ENCODE results near the gene PNPLA7. TPM values are rescaled to one million over a fixed set of nuclear protein-coding genes. Genes with fewer than 3 reads are reported as not detected.
"Not testable (repeated sequence)": the region's sequence is repeated elsewhere in the genome, so short reads cannot be mapped to it uniquely, and the experiment has no call there.

Gene PNPLA7
- polyA plus RNA-seq, 3 donors from 2014 or later = 0.24 to 0.53 (median 0.32) TPM

GRCh38 chr9:137456061-137456863, 93.9 kb downstream of the PNPLA7 start:
- peak overlapping the region in 1 of 6 donors; percentile 53 for H3K27ac Mint-ChIP-seq
- H3K36me3 Mint-ChIP-seq = no peaks in the 10 kb centered on the region

GRCh38 chr9:137455359-137455991, 94.7 kb downstream of the PNPLA7 start:
- no peak for DNase-seq

More at GRCh38 chr9:137456061-137456863, 93.9 kb downstream of the PNPLA7 start:
- H3K4me3 Mint-ChIP-seq = peak overlapping the region; percentile 27 to 42 (median 30)
- no peak for DNase-seq
- no peaks in the 10 kb centered on the region for H3K9me3 Mint-ChIP-seq
- H3K27me3 Mint-ChIP-seq (ENCODE audit: low read depth in 3 of 3) = peaks cover 0 to 6% (median 4%) of the 10 kb centered on the region in 3 donors
- peaks cover 26 to 49% of the 10 kb centered on the region in 2 donors for H3K4me1 Mint-ChIP-seq

GRCh38 chr9:137454597-137455358, 95.4 kb downstream of the PNPLA7 start:
- H3K27ac Mint-ChIP-seq = peak overlapping the region in 1 of 6 donors; percentile 80
- H3K4me1 Mint-ChIP-seq = peaks cover 30 to 44% of the 10 kb centered on the region in 2 donors

More at GRCh38 chr9:137455359-137455991, 94.7 kb downstream of the PNPLA7 start:
- Mint-ChIP-seq H3K4me3 (peak overlapping the region in 4 of 5 donors; percentile 2 to 42 (median 24)), H3K27ac (peak overlapping the region in 1 of 6 donors; percentile 21), H3K27me3 (ENCODE audit: low read depth in 3 of 3) (peaks cover 0 to 6% (median 3%) of the 10 kb centered on the region in 3 donors), H3K36me3 (no peaks in the 10 kb centered on the region), H3K4me1 (peaks cover 32 to 46% of the 10 kb centered on the region in 2 donors), H3K9me3 (no peaks in the 10 kb centered on the region)

DNA sequence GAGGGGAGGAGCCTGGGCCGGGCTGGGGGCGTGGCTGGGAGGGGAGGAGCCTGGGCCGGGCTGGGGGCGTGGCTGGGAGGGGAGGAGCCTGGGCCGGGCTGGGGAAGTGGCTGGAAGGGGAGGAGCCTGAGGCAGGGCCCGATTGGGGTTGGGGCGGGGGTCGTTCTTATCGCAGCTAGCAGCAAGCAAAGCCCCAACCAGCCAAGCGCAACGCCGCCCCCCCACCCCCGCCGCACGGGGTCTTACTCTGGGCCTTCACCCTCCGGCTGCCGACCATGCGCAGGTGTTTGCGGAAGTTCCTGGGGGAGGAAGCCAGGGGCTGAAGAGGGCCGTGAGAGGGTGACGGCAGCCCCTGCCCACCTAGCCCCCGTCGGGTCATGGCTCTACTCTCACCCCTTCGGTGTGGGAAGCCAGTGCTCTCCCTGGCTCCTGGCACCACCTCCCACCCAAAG, 96.0 kb downstream of the PNPLA7 start:
- H3K4me3 Mint-ChIP-seq = peak overlapping the region; percentile 51 to 75 (median 72)
- H3K36me3 Mint-ChIP-seq = no peaks in the 10 kb centered on the region
- H3K4me1 Mint-ChIP-seq = peaks cover 27 to 42% of the 10 kb centered on the region in 2 donors
- peaks cover 5 to 11% (median 7%) of the 10 kb centered on the region in 3 donors for H3K27me3 Mint-ChIP-seq (ENCODE audit: low read depth in 3 of 3)
- H3K9me3 Mint-ChIP-seq = no peaks in the 10 kb centered on the region
- no peak for DNase-seq
- H3K27ac Mint-ChIP-seq = peak overlapping the region in 1 of 6 donors; percentile 80

More at GRCh38 chr9:137454597-137455358, 95.4 kb downstream of the PNPLA7 start:
- Mint-ChIP-seq H3K27me3 (ENCODE audit: low read depth in 3 of 3) (peaks cover 3 to 11% (median 3%) of the 10 kb centered on the region in 3 donors), H3K9me3 (no peaks in the 10 kb centered on the region), H3K4me3 (peak overlapping the region; percentile 51 to 75 (median 72)), H3K36me3 (no peaks in the 10 kb centered on the region)
- DNase-seq = no peak

DNA sequence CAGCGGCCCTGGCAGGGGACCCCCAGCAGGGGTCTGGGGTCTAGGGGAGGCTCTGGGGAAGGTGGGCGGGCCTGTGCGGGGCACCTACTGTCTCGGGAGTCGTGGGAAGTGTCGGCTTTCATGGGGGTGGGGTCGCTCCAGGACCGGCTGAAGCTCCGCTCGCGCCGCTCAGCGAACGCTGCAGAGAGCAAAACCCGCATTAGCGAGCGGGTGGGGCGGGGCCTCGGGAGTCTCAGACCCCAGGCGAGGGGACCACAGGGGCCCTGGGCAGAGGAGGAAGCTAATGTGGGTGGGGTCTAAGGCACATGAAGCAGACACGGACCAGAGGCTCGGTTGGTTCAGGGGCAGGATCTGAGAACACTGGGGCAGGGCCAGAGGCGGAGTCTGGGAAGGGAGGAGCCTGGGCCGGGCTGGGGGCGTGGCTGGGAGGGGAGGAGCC, 96.5 kb downstream of the PNPLA7 start:
- H3K27me3 Mint-ChIP-seq (ENCODE audit: low read depth in 3 of 3) = peaks cover 5 to 11% (median 8%) of the 10 kb centered on the region in 3 donors
- H3K9me3 Mint-ChIP-seq = no peaks in the 10 kb centered on the region
- peak; percentile 61 to 74 (median 69) for DNase-seq
- H3K27ac Mint-ChIP-seq = peak overlapping the region in 2 of 6 donors; percentile 64 to 88
- peak overlapping the region; percentile 59 to 79 (median 64) for H3K4me3 Mint-ChIP-seq
- peaks cover 27 to 42% of the 10 kb centered on the region in 2 donors for H3K4me1 Mint-ChIP-seq
- H3K36me3 Mint-ChIP-seq = no peaks in the 10 kb centered on the region

DNA sequence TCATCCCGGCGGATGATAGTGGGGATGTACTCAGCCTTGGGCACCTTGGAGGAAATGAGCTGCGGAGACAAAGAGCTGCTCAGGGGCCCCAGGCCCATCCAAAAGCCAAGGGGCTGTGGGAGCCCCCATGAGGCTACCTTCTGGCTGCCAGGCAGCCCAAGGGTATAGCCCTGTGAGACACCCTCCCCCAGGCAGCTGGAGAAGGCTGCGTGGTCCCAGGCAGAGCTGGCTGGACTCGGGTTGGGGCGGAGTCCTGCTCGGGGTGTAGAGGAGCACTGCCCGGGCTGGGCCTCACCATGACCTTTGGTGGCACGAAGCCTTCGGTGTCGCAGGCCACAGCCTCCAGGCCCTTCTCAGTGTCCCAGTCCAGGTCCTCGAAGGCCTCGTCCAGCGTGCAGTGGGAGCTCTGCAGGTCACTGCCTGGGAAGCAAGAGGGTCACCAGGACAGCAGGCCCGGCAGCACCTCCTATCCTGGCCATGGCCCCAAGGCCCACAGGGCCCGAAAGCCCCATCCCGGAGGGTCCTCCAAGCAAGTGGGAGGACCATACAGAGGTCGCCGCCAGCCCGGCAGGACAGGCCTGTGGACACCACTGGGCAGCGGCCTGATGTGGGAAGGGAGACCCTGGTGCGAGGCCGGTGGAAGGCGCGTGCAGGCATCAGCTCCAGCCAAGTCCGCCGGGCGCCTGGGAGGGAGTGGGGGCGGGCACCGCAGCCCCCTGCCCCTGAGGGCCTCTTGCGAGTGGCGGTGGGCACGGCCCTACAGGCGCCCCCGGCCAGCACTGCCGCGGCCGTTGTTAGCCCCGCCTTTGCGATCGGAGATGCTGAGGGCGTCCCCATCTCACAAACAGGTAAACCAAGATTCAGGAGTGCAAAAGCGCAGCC, 97.2 kb downstream of the PNPLA7 start:
- Mint-ChIP-seq H3K27ac (no peak overlapping the region), H3K27me3 (ENCODE audit: low read depth in 3 of 3) (peaks cover 8 to 11% (median 9%) of the 10 kb centered on the region in 3 donors)

GRCh38 chr9:137452006-137452760, 98.0 kb downstream of the PNPLA7 start:
- DNase-seq = no peak
- no peaks in the 10 kb centered on the region for H3K36me3 Mint-ChIP-seq
- H3K4me1 Mint-ChIP-seq = peaks cover 27 to 41% of the 10 kb centered on the region in 2 donors
- no peaks in the 10 kb centered on the region for H3K9me3 Mint-ChIP-seq
- peak overlapping the region; percentile 71 to 77 (median 73) for H3K4me3 Mint-ChIP-seq
- H3K27ac Mint-ChIP-seq = peak overlapping the region in 3 of 6 donors; percentile 35 to 77 (median 74)
- H3K27me3 Mint-ChIP-seq (ENCODE audit: low read depth in 3 of 3) = peaks cover 8 to 16% (median 9%) of the 10 kb centered on the region in 3 donors

More for the DNA sequence above, 97.2 kb downstream of the PNPLA7 start:
- peaks cover 27 to 42% of the 10 kb centered on the region in 2 donors for H3K4me1 Mint-ChIP-seq
- peak overlapping the region in 4 of 5 donors; percentile 18 to 74 (median 68) for H3K4me3 Mint-ChIP-seq
- H3K36me3 Mint-ChIP-seq = no peaks in the 10 kb centered on the region
- no peak for DNase-seq
- no peaks in the 10 kb centered on the region for H3K9me3 Mint-ChIP-seq

DNA sequence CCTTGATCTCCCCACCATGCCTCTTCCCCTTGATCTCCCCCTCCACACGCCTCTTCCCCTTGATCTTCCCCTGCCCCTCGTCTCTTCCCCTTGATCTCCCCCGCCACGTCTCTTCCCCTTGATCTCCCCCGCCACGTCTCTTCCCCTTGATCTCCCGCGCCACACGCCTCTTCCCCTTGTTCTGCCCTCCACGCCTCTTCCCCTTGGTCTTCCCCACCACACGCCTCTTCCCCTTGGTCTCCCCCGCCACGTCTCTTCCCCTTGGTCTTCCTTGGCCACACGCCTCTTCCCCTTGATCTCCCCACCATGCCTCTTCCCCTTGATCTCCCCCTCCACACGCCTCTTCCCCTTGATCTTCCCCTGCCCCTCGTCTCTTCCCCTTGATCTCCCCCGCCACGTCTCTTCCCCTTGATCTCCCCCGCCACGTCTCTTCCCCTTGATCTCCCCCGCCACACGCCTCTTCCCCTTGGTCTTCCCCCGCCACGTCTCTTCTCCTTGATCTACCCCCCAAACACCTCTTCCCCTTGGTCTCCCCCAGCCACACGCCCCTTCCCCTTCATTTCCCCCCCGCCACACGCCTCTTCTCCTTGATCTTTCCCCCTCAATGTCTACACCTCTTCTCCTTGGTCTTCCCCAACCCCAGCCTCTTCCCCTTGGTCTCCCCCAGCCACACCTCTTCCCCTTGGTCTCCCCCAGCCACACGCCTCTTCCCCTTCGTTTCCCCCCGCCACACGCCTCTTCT, 98.8 kb downstream of the PNPLA7 start:
- not testable (repeated sequence) for H3K36me3 Mint-ChIP-seq, H3K9me3 Mint-ChIP-seq, DNase-seq
- peaks cover 27 to 38% of the 10 kb centered on the region in 2 donors for H3K4me1 Mint-ChIP-seq
- peaks cover 8 to 16% (median 11%) of the 10 kb centered on the region in 3 donors for H3K27me3 Mint-ChIP-seq (ENCODE audit: low read depth in 3 of 3)
- H3K27ac Mint-ChIP-seq = peak overlapping the region in 2 of 6 donors; percentile 33 to 74
- peak overlapping the region; percentile 71 to 77 (median 73) for H3K4me3 Mint-ChIP-seq

GRCh38 chr9:137450539-137451222, 99.5 kb downstream of the PNPLA7 start:
- DNase-seq, H3K36me3 Mint-ChIP-seq, H3K9me3 Mint-ChIP-seq: not testable (repeated sequence)
- peaks cover 27 to 33% of the 10 kb centered on the region in 2 donors for H3K4me1 Mint-ChIP-seq
- peaks cover 8 to 16% (median 11%) of the 10 kb centered on the region in 3 donors for H3K27me3 Mint-ChIP-seq (ENCODE audit: low read depth in 3 of 3)
- H3K27ac Mint-ChIP-seq = peak overlapping the region in 3 of 6 donors; percentile 19 to 81 (median 80)
- H3K4me3 Mint-ChIP-seq = peak overlapping the region in 4 of 5 donors; percentile 44 to 70 (median 54)

GRCh38 chr9:137449931-137450538, 100.2 kb downstream of the PNPLA7 start:
- no peaks in the 10 kb centered on the region for H3K36me3 Mint-ChIP-seq
- peaks cover 33 to 38% of the 10 kb centered on the region in 2 donors for H3K4me1 Mint-ChIP-seq

More at GRCh38 chr9:137449931-137450538, 100.2 kb downstream of the PNPLA7 start:
- Mint-ChIP-seq H3K4me3 (peak overlapping the region in 2 of 5 donors; percentile 1 to 62), H3K9me3 (no peaks in the 10 kb centered on the region), H3K27ac (peak overlapping the region in 4 of 6 donors; percentile 32 to 73 (median 60)), H3K27me3 (ENCODE audit: low read depth in 3 of 3) (peaks cover 8 to 16% (median 15%) of the 10 kb centered on the region in 3 donors)
- peak; percentile 44 to 48 (median 48) for DNase-seq
